ENCODE data around the gene SCYGR8.
"Not testable (repeated sequence)": the region's sequence is repeated elsewhere in the genome, so short reads cannot be mapped to it uniquely, and the experiment has no call there.

Gene SCYGR8

DNA sequence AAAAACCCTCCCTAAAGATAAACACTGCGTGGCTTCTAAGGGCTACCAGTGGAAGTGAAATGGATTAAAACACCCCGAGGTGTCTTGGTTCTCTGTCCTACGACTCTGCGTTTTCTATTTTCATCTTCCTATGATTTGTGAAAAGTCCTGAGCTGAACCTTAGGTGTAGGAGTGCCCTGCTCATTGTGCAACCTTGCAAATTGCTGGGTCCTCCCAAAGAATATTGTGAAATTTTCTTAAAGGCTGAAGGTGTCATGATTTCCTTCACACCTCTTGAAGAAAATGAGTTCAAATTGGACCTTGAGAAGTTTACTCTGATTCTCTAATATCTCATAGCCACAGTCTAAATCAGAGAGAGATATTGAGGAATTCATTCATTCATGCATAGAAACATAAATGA lies 26.1 kb upstream of the SCYGR8 start:
- Histone ChIP-seq H3K9ac (ENCODE audit: low read length in 2 of 2) (no peak overlapping the region), H3K9me3 (ENCODE audit: control insufficient read depth in 2 of 2, low read length in 2 of 2) (no peaks in the 10 kb centered on the region), H3K4me1 (ENCODE audit: control insufficient read depth, insufficient read depth, low read length) (peaks cover 7% of the 10 kb centered on the region), H3K4me3 (ENCODE audit: low read length in 2 of 2) (no peak overlapping the region), H3K36me3 (ENCODE audit: control insufficient read depth in 2 of 2, insufficient read depth in 2 of 2, low read length in 2 of 2) (no peaks in the 10 kb centered on the region), H3K27ac (ENCODE audit: low read length) (no peak overlapping the region), H3K27me3 (ENCODE audit: control insufficient read depth in 1 of 2, insufficient read depth in 2 of 2, low read length in 2 of 2) (no peaks in the 10 kb centered on the region)

DNA sequence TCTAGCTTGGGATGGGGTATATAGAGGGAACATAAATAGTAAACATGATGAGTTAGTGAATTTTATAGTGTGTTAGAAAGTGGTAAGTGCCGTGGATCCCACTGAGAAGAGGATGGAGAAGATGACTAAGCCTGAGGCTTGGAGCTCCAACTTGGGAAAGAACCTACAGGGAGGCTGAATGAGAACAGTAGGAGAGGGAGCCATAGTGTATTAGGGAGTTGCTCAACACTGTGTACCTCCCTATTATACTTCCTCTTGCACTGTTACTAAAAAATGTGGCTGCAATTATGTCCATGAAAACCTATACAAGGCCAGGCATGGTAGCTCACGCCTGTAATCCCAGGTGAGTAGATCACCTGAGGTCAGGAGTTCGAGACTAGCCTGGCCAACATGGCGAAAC lies 25.0 kb upstream of the SCYGR8 start:
- Histone ChIP-seq H3K9ac (ENCODE audit: low read length in 2 of 2) (no peak overlapping the region), H3K36me3 (ENCODE audit: control insufficient read depth in 2 of 2, insufficient read depth in 2 of 2, low read length in 2 of 2) (no peaks in the 10 kb centered on the region), H3K27me3 (ENCODE audit: control insufficient read depth in 1 of 2, insufficient read depth in 2 of 2, low read length in 2 of 2) (no peaks in the 10 kb centered on the region), H3K9me3 (ENCODE audit: control insufficient read depth in 2 of 2, low read length in 2 of 2) (no peaks in the 10 kb centered on the region), H3K27ac (ENCODE audit: low read length) (no peak overlapping the region), H3K4me1 (ENCODE audit: control insufficient read depth, insufficient read depth, low read length) (peaks cover 7% of the 10 kb centered on the region), H3K4me3 (ENCODE audit: low read length in 2 of 2) (no peak overlapping the region)

DNA sequence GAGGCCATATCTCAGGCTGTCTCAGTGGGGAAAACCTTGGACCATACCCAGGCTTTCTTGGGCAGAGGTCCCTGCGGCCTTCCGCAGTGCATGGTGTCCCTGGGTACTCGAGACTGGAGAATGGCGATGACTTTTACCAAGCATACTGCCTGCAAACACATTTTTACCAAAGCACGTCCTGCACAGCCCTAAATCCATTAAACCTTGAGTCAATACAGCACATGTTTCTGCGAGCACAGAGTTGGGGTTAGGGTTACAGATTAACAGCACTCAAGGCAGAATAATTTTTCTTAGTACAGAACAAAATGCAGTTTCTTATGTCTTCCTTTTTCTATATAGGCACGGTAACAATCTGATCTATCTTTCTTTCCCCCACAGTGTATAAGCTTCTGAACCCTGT lies 22.9 kb upstream of the SCYGR8 start:
- not testable (repeated sequence) for H3K27me3 ChIP-seq (ENCODE audit: control insufficient read depth in 1 of 2, insufficient read depth in 2 of 2, low read length in 2 of 2); H3K9ac ChIP-seq (ENCODE audit: low read length in 2 of 2); H3K9me3 ChIP-seq (ENCODE audit: control insufficient read depth in 2 of 2, low read length in 2 of 2); H3K27ac ChIP-seq (ENCODE audit: low read length); H3K36me3 ChIP-seq (ENCODE audit: control insufficient read depth in 2 of 2, insufficient read depth in 2 of 2, low read length in 2 of 2); H3K4me1 ChIP-seq (ENCODE audit: control insufficient read depth, insufficient read depth, low read length); H3K4me3 ChIP-seq (ENCODE audit: low read length in 2 of 2)

DNA sequence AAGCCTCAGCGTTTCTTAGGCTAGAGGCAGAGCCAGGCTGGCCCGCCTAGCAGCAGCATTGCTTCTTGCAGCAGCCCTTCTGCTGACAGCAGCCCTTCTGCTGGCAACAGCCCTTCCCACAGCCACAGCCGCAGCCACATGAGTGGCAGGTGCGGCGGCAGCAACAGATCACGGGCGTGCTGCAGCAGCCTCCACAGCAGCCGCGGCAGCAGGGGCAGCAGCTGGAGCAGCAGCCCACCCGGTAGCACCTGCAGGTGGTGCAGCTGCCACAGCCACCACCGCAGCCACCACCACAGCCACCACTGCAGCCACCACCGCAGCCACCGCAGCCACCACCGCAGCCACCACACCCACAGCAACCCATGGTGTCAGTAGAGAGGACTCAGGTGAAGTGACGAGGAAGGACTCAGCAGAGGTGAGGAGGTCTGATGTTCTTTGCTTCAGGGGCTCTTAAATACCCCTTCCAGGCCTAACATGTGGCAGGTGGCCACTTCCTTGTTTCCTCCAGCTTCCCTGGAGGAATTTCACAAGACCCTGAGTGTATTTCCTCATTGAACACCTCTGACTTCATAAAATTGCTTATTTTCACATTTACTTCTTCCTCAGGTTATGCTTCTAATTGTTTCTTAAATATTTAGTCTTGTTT lies 21.2 kb upstream of the SCYGR8 start, which contains the start of gene SCYGR6:
Gene SCYGR6 (minus strand): TSS at position 364 of the 646 bp plus-strand sequence. CDS start 0 bp downstream, at position 364.
- Histone ChIP-seq H3K9ac (ENCODE audit: low read length in 2 of 2) (no peak within 1 kb of the TSS), H3K4me1 (ENCODE audit: control insufficient read depth, insufficient read depth, low read length) (no peaks in the 10 kb centered on the region), H3K36me3 (ENCODE audit: control insufficient read depth in 2 of 2, insufficient read depth in 2 of 2, low read length in 2 of 2) (no peaks in the 10 kb centered on the region), H3K27me3 (ENCODE audit: control insufficient read depth in 1 of 2, insufficient read depth in 2 of 2, low read length in 2 of 2) (no peaks in the 10 kb centered on the region), H3K4me3 (ENCODE audit: low read length in 2 of 2) (no peak within 1 kb of the TSS), H3K27ac (ENCODE audit: low read length) (no peak within 1 kb of the TSS), H3K9me3 (ENCODE audit: control insufficient read depth in 2 of 2, low read length in 2 of 2) (no peaks in the 10 kb centered on the region)

DNA sequence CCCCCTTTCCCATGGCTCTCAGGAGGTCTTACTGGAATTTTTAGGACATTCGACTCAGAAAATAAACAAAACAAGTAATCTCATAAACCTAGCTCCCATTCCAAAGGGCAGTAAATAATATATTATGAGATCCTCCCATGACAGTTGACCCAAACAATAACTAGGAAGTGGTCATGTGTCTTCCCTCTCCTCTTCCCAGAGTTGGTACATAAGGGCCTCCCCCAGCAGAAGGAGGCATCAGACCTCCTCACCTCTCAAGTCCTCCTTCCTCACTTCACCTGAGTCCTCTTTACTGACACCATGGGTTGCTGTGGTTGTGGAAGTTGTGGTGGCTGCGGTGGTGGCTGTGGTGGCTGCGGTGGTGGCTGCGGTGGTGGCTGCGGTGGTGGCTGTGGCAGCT lies 17.7 kb upstream of the SCYGR8 start, which contains the start of gene SCYGR7:
Gene SCYGR7 (plus strand): TSS at position 301 of the 400 bp plus-strand sequence. CDS start 0 bp downstream, at position 301.
- Histone ChIP-seq H3K9me3 (ENCODE audit: control insufficient read depth in 2 of 2, low read length in 2 of 2) (no peaks in the 10 kb centered on the region), H3K4me1 (ENCODE audit: control insufficient read depth, insufficient read depth, low read length) (no peaks in the 10 kb centered on the region), H3K4me3 (ENCODE audit: low read length in 2 of 2) (no peak within 1 kb of the TSS), H3K9ac (ENCODE audit: low read length in 2 of 2) (no peak within 1 kb of the TSS), H3K27ac (ENCODE audit: low read length) (no peak within 1 kb of the TSS), H3K36me3 (ENCODE audit: control insufficient read depth in 2 of 2, insufficient read depth in 2 of 2, low read length in 2 of 2) (no peaks in the 10 kb centered on the region), H3K27me3 (ENCODE audit: control insufficient read depth in 1 of 2, insufficient read depth in 2 of 2, low read length in 2 of 2) (no peaks in the 10 kb centered on the region)

DNA sequence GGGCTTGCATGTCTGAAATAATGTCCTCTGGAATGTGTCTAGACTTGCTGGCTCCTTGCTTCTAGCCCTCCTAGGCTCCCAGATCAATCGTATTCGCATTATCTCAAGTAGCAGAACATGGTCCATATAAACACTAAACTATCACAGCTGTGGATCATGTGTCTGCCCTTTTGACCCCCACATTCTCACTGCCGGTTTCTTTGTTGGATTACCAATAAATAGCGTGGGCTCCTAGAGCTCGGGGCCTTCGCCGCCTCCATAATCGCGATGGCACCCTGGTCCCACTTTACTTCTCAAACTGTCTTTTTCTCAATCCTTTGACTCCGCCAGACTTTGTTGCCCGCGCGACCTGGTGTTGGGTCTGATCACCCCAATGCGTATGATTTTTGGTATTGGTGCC lies 6.3 kb upstream of the SCYGR8 start:
- peaks cover 0 to 3% of the 10 kb centered on the region in 2 donors for H3K9me3 ChIP-seq (ENCODE audit: control insufficient read depth in 2 of 2, low read length in 2 of 2)
- H3K9ac ChIP-seq (ENCODE audit: low read length in 2 of 2), result no peak overlapping the region
- no peaks in the 10 kb centered on the region for H3K36me3 ChIP-seq (ENCODE audit: control insufficient read depth in 2 of 2, insufficient read depth in 2 of 2, low read length in 2 of 2)
- H3K4me3 ChIP-seq (ENCODE audit: low read length in 2 of 2), result no peak overlapping the region
- no peak overlapping the region for H3K27ac ChIP-seq (ENCODE audit: low read length)
- no peaks in the 10 kb centered on the region for H3K27me3 ChIP-seq (ENCODE audit: control insufficient read depth in 1 of 2, insufficient read depth in 2 of 2, low read length in 2 of 2)
- H3K4me1 ChIP-seq (ENCODE audit: control insufficient read depth, insufficient read depth, low read length), result no peaks in the 10 kb centered on the region

DNA sequence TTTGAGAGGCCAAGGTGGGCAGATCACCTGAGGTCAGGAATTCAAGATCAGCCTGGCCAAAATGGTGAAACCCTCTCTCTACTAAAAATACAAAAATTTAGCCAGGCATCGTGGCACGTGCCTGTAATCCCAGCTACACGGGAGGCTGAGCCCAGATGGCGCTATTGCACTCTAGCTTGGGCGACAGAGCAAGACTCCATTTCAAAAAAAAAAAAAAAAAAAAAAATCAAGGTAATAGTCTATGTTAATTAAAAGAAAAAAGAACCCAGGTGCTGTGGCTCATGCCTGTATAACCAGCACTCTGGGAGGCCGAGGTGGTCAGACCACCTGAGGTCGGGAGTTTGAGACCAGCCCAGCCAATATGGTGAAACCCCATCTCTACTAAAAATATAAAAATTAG lies 5.0 kb upstream of the SCYGR8 start:
- H3K9me3 ChIP-seq (ENCODE audit: control insufficient read depth in 2 of 2, low read length in 2 of 2); H3K9ac ChIP-seq (ENCODE audit: low read length in 2 of 2); H3K4me3 ChIP-seq (ENCODE audit: low read length in 2 of 2); H3K36me3 ChIP-seq (ENCODE audit: control insufficient read depth in 2 of 2, insufficient read depth in 2 of 2, low read length in 2 of 2); H3K27ac ChIP-seq (ENCODE audit: low read length); H3K27me3 ChIP-seq (ENCODE audit: control insufficient read depth in 1 of 2, insufficient read depth in 2 of 2, low read length in 2 of 2); H3K4me1 ChIP-seq (ENCODE audit: control insufficient read depth, insufficient read depth, low read length): not testable (repeated sequence)

DNA sequence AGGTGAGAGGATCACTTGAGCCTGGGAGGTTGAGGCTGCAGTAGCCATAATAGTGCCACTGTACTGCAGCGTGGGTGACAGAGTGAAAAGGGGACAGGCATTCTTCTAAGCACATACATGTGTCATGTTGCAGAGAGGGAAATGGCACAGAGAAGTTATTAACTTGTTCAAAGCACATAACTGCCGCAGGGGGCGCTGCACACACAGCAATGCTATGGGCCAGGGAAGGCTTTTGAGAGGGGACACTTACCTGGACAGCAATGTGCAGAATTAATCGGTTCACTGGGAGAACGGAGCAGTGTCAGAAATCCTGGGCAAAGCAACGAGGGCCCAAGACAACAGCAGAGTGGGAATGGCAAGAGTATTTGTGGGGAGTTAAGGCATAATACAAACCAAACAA lies 2.4 kb downstream of the SCYGR8 start:
- no peak overlapping the region for H3K4me3 ChIP-seq (ENCODE audit: low read length in 2 of 2)
- H3K27me3 ChIP-seq (ENCODE audit: control insufficient read depth in 1 of 2, insufficient read depth in 2 of 2, low read length in 2 of 2), result no peaks in the 10 kb centered on the region
- no peaks in the 10 kb centered on the region for H3K36me3 ChIP-seq (ENCODE audit: control insufficient read depth in 2 of 2, insufficient read depth in 2 of 2, low read length in 2 of 2)
- H3K9ac ChIP-seq (ENCODE audit: low read length in 2 of 2), result no peak overlapping the region
- H3K4me1 ChIP-seq (ENCODE audit: control insufficient read depth, insufficient read depth, low read length), result no peaks in the 10 kb centered on the region
- H3K9me3 ChIP-seq (ENCODE audit: control insufficient read depth in 2 of 2, low read length in 2 of 2), result no peaks in the 10 kb centered on the region
- H3K27ac ChIP-seq (ENCODE audit: low read length), result no peak overlapping the region

DNA sequence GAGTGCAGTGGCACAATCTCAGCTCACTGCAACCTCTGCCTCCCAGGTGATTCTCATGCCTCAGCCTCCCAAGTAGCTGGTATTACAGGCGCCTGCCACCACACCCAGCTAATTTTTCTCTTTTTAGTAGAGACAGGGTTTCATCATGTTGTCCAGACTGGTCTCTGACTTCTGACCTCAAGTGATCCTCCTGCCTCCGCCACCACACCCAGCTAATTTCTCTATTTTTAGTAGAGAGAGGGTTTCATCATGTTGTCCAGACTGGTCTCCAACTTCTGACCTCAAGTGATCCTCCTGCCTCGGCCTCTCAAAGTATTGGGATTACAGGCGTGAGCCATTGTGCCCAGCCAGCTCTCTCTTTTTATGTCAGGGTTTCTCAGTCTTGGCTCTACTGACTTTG lies 10.6 kb downstream of the SCYGR8 start:
- H3K36me3 ChIP-seq (ENCODE audit: control insufficient read depth in 2 of 2, insufficient read depth in 2 of 2, low read length in 2 of 2); H3K4me1 ChIP-seq (ENCODE audit: control insufficient read depth, insufficient read depth, low read length); H3K4me3 ChIP-seq (ENCODE audit: low read length in 2 of 2); H3K27me3 ChIP-seq (ENCODE audit: control insufficient read depth in 1 of 2, insufficient read depth in 2 of 2, low read length in 2 of 2); H3K27ac ChIP-seq (ENCODE audit: low read length); H3K9me3 ChIP-seq (ENCODE audit: control insufficient read depth in 2 of 2, low read length in 2 of 2); H3K9ac ChIP-seq (ENCODE audit: low read length in 2 of 2): not testable (repeated sequence)

DNA sequence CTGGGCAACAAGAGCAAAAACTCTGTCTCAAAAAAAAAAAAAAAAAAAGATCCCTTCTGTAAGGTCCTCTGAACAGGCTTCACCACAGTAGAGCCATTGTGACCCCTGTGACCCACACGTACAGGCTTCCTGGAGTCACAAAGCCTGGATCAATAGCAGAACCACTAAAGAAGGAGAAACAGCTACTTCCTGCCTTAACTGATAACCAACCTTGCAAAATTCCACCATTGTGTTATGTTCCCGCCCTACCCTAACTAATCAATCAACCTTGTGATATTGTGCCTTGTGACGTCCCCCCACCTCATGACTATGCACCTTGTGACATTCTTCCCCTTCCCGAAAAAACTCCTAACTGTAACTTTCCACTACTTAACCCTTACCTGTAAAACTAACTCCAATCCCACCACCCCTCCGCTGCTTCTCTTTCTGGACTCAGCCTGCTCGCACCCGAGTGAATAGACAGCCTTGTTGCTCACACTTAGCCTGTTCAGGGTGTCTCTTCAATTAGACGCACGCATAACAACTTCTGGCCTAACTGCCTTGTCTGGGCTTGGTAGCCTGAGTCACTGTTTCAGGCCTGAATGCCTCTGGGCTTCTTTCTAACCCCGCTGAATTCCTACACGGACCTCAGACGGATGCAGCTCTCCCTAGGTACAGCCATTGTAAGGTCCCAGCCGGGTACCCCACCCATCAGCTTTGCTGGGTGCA lies 13.9 kb downstream of the SCYGR8 start:
- H3K4me1 ChIP-seq (ENCODE audit: control insufficient read depth, insufficient read depth, low read length), result no peaks in the 10 kb centered on the region
- no peak overlapping the region for H3K4me3 ChIP-seq (ENCODE audit: low read length in 2 of 2)
- H3K27ac ChIP-seq (ENCODE audit: low read length), result no peak overlapping the region
- H3K9ac ChIP-seq (ENCODE audit: low read length in 2 of 2), result no peak overlapping the region
- no peaks in the 10 kb centered on the region for H3K27me3 ChIP-seq (ENCODE audit: control insufficient read depth in 1 of 2, insufficient read depth in 2 of 2, low read length in 2 of 2)
- H3K36me3 ChIP-seq (ENCODE audit: control insufficient read depth in 2 of 2, insufficient read depth in 2 of 2, low read length in 2 of 2), result no peaks in the 10 kb centered on the region
- H3K9me3 ChIP-seq (ENCODE audit: control insufficient read depth in 2 of 2, low read length in 2 of 2), result no peaks in the 10 kb centered on the region

DNA sequence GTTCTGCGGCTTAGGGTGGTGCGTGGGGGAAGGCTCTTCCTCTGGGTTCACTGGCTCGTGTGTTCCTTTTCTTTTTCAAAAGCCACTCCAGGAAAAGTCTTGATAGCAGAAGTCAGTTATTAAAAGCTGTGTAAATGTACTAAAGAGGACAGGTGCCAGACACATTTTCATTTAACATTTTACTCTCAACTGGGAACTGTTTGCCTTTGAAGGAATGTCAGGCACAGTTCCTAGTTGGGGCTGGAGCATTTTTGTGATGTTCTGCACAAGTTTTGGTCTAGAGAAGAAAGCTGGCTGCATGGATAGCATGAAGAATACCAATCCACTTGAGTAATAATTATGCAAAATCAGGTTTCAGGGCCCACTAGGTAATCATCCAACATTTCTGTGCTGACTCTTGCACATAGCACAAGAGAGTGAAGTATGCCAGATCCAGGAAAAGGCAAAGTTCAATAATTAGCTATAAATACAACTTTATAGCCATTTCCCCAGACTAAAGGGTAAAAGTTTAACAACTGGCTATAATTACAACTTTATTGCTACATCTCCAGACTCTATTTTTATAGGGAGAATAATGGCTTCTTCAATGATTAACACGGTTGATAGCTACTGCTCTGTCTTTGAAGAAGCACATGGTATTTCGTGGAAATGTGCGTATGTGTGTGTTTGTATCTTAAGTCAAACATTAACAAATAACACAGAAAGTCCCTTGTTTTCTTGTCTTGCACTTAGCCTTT lies 16.2 kb downstream of the SCYGR8 start:
- no peaks in the 10 kb centered on the region for H3K9me3 ChIP-seq (ENCODE audit: control insufficient read depth in 2 of 2, low read length in 2 of 2)
- no peaks in the 10 kb centered on the region for H3K4me1 ChIP-seq (ENCODE audit: control insufficient read depth, insufficient read depth, low read length)
- no peak overlapping the region for H3K27ac ChIP-seq (ENCODE audit: low read length)
- no peaks in the 10 kb centered on the region for H3K36me3 ChIP-seq (ENCODE audit: control insufficient read depth in 2 of 2, insufficient read depth in 2 of 2, low read length in 2 of 2)
- H3K4me3 ChIP-seq (ENCODE audit: low read length in 2 of 2), result no peak overlapping the region
- no peak overlapping the region for H3K9ac ChIP-seq (ENCODE audit: low read length in 2 of 2)
- no peaks in the 10 kb centered on the region for H3K27me3 ChIP-seq (ENCODE audit: control insufficient read depth in 1 of 2, insufficient read depth in 2 of 2, low read length in 2 of 2)

Measured in stomach smooth muscle (tissue), 2 donors.